Measurements from ENCODE around the gene ABHD17B.

GRCh38 chr9:71820403-71820921 lies 90.5 kb downstream of the ABHD17B start:
- no peak for TF ChIP-seq CTCF (IDR thresholded peaks at IDR 0.05)
- no peak for TF ChIP-seq POLR2AphosphoS5 (IDR thresholded peaks at IDR 0.05)
- TF ChIP-seq POLR2A (IDR thresholded peaks at IDR 0.05) = no peak

All from upper lobe of left lung (tissue), 4 donors.